H1 (cell line): ENCODE measurements around the gene DPYD. TPM values are rescaled to one million over a fixed set of nuclear protein-coding genes. Genes with fewer than 3 reads are reported as not detected.

ENCODE experiments used
- CTCF ChIA-PET: fragments of 300-600 bp; sonication (Branson Sonifier 250); formaldehyde crosslinking; loops from one replicate; lab custom pipeline; 2021; ENCODE audit not compliant: partially characterized antibody; lab: Charles Lee
- POLR2A ChIA-PET: fragments of 300-600 bp; sonication (Branson Sonifier 250); formaldehyde crosslinking; loops from one replicate; lab custom pipeline; 2021; ENCODE audit warnings: inconsistent platforms; ENCODE audit not compliant: partially characterized antibody; lab: Charles Lee
- DNase-seq, 2 experiments: peaks; one replicate each; pipeline versions ENCODE4 v3.0.0 to v3.0.0-alpha.2; 2010 to 2022; ENCODE audit warnings: low spot score in 2 of 2, low read depth in 1 of 2, mixed read lengths in 1 of 2
- FAIRE-seq: peaks from 2 replicates; lab custom pipeline; 2011; peaks lifted over from hg19 to GRCh38; lab: Jason Lieb, UNC
- H2AFZ ChIP-seq: 2 replicates; pipeline ENCODE4 v1.8.1; 2012; ENCODE audit warnings: low read length, inconsistent platforms
- H2AK5ac ChIP-seq: 2 replicates; pipeline ENCODE4 v1.6.1; 2013; ENCODE audit warnings: low read depth, low read length
- H2BK120ac ChIP-seq: replicated peaks from 2 replicates; pipeline ENCODE3; 2013; ENCODE audit warnings: low read depth, low read length, inconsistent platforms
- H2BK12ac ChIP-seq: 2 replicates; pipeline ENCODE4 v1.6.1; 2013; ENCODE audit warnings: low read depth, low read length
- H2BK15ac ChIP-seq: 2 replicates; pipeline ENCODE4 v1.6.1; 2013; ENCODE audit warnings: low read length
- H2BK20ac ChIP-seq: 2 replicates; pipeline ENCODE4 v1.6.1; 2013; ENCODE audit warnings: low read length
- H2BK5ac ChIP-seq: 2 replicates; pipeline ENCODE4 v1.6.1; 2013; ENCODE audit warnings: low read depth, low read length
- H3K14ac ChIP-seq: 2 replicates; pipeline ENCODE4 v1.6.1; 2013; ENCODE audit warnings: inconsistent platforms; ENCODE audit not compliant: insufficient read length
- H3K18ac ChIP-seq: 2 replicates; pipeline ENCODE4 v1.6.1; 2013; ENCODE audit warnings: low read length; ENCODE audit errors: extremely low read depth
- H3K23ac ChIP-seq: 2 replicates; pipeline ENCODE4 v1.6.1; 2013; ENCODE audit warnings: inconsistent platforms; ENCODE audit not compliant: insufficient read length
- H3K23me2 ChIP-seq: 2 replicates; pipeline ENCODE4 v1.6.1; 2013; ENCODE audit warnings: low read depth, low read length
- H3K27ac ChIP-seq: 2 replicates; pipeline ENCODE4 v1.6.1; 2011; ENCODE audit warnings: low read depth, low read length, inconsistent platforms
- H3K27me3 ChIP-seq, 4 experiments: replicated peaks in 1 of 4; 1 replicate in 1 of 4; 2 replicates in 3 of 4; pipeline versions ENCODE4 v1.6.1 to v1.8.1; 2011 to 2013; ENCODE audit warnings: low read length in 3 of 4, mild to moderate bottlenecking in 3 of 4, inconsistent platforms in 2 of 4, mixed read lengths in 2 of 4, moderate library complexity in 1 of 4; ENCODE audit not compliant: control insufficient read depth in 3 of 4, insufficient read depth in 3 of 4; ENCODE audit errors: extremely low read depth in 1 of 4
- H3K36me3 ChIP-seq, 4 experiments: 2 replicates each; pipeline versions ENCODE4 v1.6.1 to v1.8.1; 2011 to 2013; ENCODE audit warnings: mild to moderate bottlenecking in 4 of 4, low read length in 3 of 4, moderate library complexity in 2 of 4, control low read depth in 1 of 4, inconsistent platforms in 1 of 4; ENCODE audit not compliant: insufficient read depth in 4 of 4, control insufficient read depth in 2 of 4
- H3K4ac ChIP-seq: replicated peaks from 2 replicates; pipeline ENCODE3; 2013; ENCODE audit warnings: low read length, low read depth, mixed read lengths, inconsistent platforms; ENCODE audit not compliant: insufficient read length
- H3K4me1 ChIP-seq, 4 experiments: replicated peaks in 1 of 4; 1 replicate in 1 of 4; 2 replicates in 3 of 4; pipeline versions ENCODE4 v1.6.1 to v1.8.1; 2011 to 2013; ENCODE audit warnings: low read length in 3 of 4, inconsistent platforms in 2 of 4, mixed read lengths in 1 of 4; ENCODE audit not compliant: insufficient read depth in 4 of 4, control insufficient read depth in 3 of 4
- H3K4me2 ChIP-seq, 2 experiments: 2 replicates each; pipeline versions ENCODE4 v1.6.1 to v1.8.1; 2011 to 2013; ENCODE audit warnings: low read depth in 2 of 2, low read length in 2 of 2, control low read depth in 1 of 2, inconsistent platforms in 1 of 2, mild to moderate bottlenecking in 1 of 2; ENCODE audit not compliant: insufficient read depth in 1 of 2
- H3K4me3 ChIP-seq, 4 experiments: fragments of 200-600, 300-600 bp in 1 of 4; sonication (generic), shearing (Covaris generic), sonication (Bioruptor Twin) in 1 of 4; 2 replicates each; pipeline versions ENCODE4 v1.5.1 to v1.8.1; 2011 to 2016; ENCODE audit warnings: low read length in 4 of 4, low read depth in 3 of 4, control low read depth in 2 of 4, inconsistent platforms in 2 of 4, mild to moderate bottlenecking in 2 of 4, mixed read lengths in 1 of 4, moderate library complexity in 1 of 4; ENCODE audit not compliant: insufficient read depth in 2 of 4; ENCODE audit errors: extremely low read depth in 1 of 4
- H3K56ac ChIP-seq: replicated peaks from 2 replicates; pipeline ENCODE3; 2013; ENCODE audit warnings: low read depth, mild to moderate bottlenecking, mixed read lengths, low read length, inconsistent platforms; ENCODE audit not compliant: insufficient read length
- H3K79me1 ChIP-seq: 2 replicates; pipeline ENCODE4 v1.6.1; 2013; ENCODE audit warnings: low read depth, low read length, control low read depth
- H3K79me2 ChIP-seq, 2 experiments: 2 replicates each; pipeline versions ENCODE4 v1.6.1 to v1.8.1; 2012 to 2013; ENCODE audit warnings: low read length in 2 of 2, mild to moderate bottlenecking in 2 of 2, inconsistent platforms in 1 of 2; ENCODE audit not compliant: insufficient read depth in 2 of 2, control insufficient read depth in 1 of 2
- H3K9ac ChIP-seq, 4 experiments: replicated peaks in 1 of 4; 1 replicate in 1 of 4; 2 replicates in 3 of 4; pipeline versions ENCODE4 v1.6.1 to v1.8.1; 2011 to 2013; ENCODE audit warnings: low read depth in 3 of 4, low read length in 3 of 4, control low read depth in 2 of 4, mild to moderate bottlenecking in 2 of 4, moderate library complexity in 2 of 4, inconsistent platforms in 1 of 4; ENCODE audit errors: extremely low read depth in 1 of 4
- H3K9me3 ChIP-seq, 2 experiments: 2 replicates each; pipeline versions ENCODE4 v1.6.1 to v1.8.1; 2012 to 2013; ENCODE audit warnings: mild to moderate bottlenecking in 2 of 2, moderate library complexity in 2 of 2, control low read depth in 1 of 2, inconsistent platforms in 1 of 2, low read depth in 1 of 2, low read length in 1 of 2, mixed read lengths in 1 of 2; ENCODE audit not compliant: insufficient read depth in 2 of 2
- H4K20me1 ChIP-seq, 2 experiments: replicated peaks in 1 of 2; 2 replicates each; pipeline versions ENCODE3 to v1.8.1; 2011 to 2013; ENCODE audit warnings: inconsistent platforms in 2 of 2, low read length in 2 of 2, mild to moderate bottlenecking in 1 of 2; ENCODE audit not compliant: insufficient read depth in 2 of 2, control insufficient read depth in 1 of 2
- H4K5ac ChIP-seq: 2 replicates; pipeline ENCODE4 v1.6.1; 2013; ENCODE audit warnings: low read length, low read depth, mixed read lengths, inconsistent platforms; ENCODE audit not compliant: insufficient read length
- H4K8ac ChIP-seq: 2 replicates; pipeline ENCODE4 v1.8.0; 2013; ENCODE audit warnings: mild to moderate bottlenecking, moderate library complexity, low read length, inconsistent platforms; ENCODE audit not compliant: insufficient read depth; ENCODE audit errors: extremely low read depth
- H4K91ac ChIP-seq: replicated peaks from 2 replicates; pipeline ENCODE3; 2013; ENCODE audit warnings: low read length, mixed read lengths, inconsistent platforms; ENCODE audit not compliant: insufficient read length
- ATF3 ChIP-seq: IDR thresholded peaks from 2 replicates; pipeline ENCODE4 v1.6.1; 2011; ENCODE audit warnings: low read depth, mild to moderate bottlenecking, low read length; ENCODE audit not compliant: insufficient read depth
- BACH1 ChIP-seq: IDR thresholded peaks from 2 replicates; pipeline ENCODE4 v1.6.1; 2012; ENCODE audit warnings: low read length, improper control_type of control experiment
- CBX8 ChIP-seq: fragments of 300-800, 300-1000 bp; sonication (generic); IDR thresholded peaks from 2 replicates; pipeline ENCODE4 v1.7.1; 2016; ENCODE audit warnings: low read depth, low read length, borderline replicate concordance
- CEBPB ChIP-seq: IDR thresholded peaks from 2 replicates; pipeline ENCODE4 v1.6.1; 2012; ENCODE audit warnings: low read depth, low read length
- CTBP2 ChIP-seq: IDR thresholded peaks from 2 replicates; pipeline ENCODE4 v1.7.0; 2011; ENCODE audit warnings: borderline replicate concordance, mild to moderate bottlenecking, moderate library complexity, mixed read lengths, low read length; ENCODE audit not compliant: insufficient read depth, insufficient read length
- CTCF ChIP-seq, 3 experiments: IDR thresholded peaks; 1 replicate in 2 of 3; 2 replicates in 1 of 3; pipeline versions ENCODE4 v1.5.1 to v1.6.1; 2011; ENCODE audit warnings: low read length in 3 of 3, mild to moderate bottlenecking in 3 of 3, inconsistent platforms in 2 of 3, low read depth in 1 of 3, moderate library complexity in 1 of 3; ENCODE audit not compliant: insufficient read depth in 1 of 3; ENCODE audit errors: control extremely low read depth in 1 of 3
- NANOG ChIP-seq: IDR thresholded peaks from 2 replicates; pipeline ENCODE4 v1.6.1; 2011; ENCODE audit warnings: low read length, low read depth, mild to moderate bottlenecking, inconsistent platforms; ENCODE audit not compliant: insufficient read depth, poor library complexity, severe bottlenecking
- PHF8 ChIP-seq: fragments of 200-600 bp; sonication (generic); conservative IDR thresholded peaks from 2 replicates; pipeline ENCODE4 v1.7.1; 2012; ENCODE audit warnings: low read depth, mild to moderate bottlenecking, inconsistent platforms, low read length, moderate library complexity
- RAD21 ChIP-seq, 2 experiments: IDR thresholded peaks in 1 of 2; conservative IDR thresholded peaks in 1 of 2; 2 replicates each; pipeline ENCODE4 v1.6.1; 2011; ENCODE audit warnings: low read depth in 2 of 2, low read length in 2 of 2, improper control_type of control experiment in 1 of 2, inconsistent platforms in 1 of 2, mild to moderate bottlenecking in 1 of 2, moderate library complexity in 1 of 2
- SP2 ChIP-seq: IDR thresholded peaks from 2 replicates; pipeline ENCODE4 v1.6.1; 2012; ENCODE audit warnings: mild to moderate bottlenecking, low read length, inconsistent platforms
- SRF ChIP-seq: IDR thresholded peaks from 2 replicates; pipeline ENCODE4 v1.6.1; 2011; ENCODE audit warnings: mild to moderate bottlenecking, low read depth, low read length, moderate library complexity
- WGBS, 2 experiments: shearing (Covaris generic) in 1 of 2; methylation state at CpG; one replicate each; pipeline versions ENCODE4 v1.1.6 to v1.1.7; 2013 to 2015; ENCODE audit warnings: low lambda C conversion rate in 2 of 2, mixed read lengths in 2 of 2, inconsistent platforms in 1 of 2, low coverage in 1 of 2, missing lambda C conversion rate in 1 of 2; ENCODE audit not compliant: insufficient replicate concordance in 2 of 2, insufficient coverage in 1 of 2, insufficient read length in 1 of 2; ENCODE audit errors: extremely low coverage in 1 of 2, missing lambda C conversion rate in 1 of 2; 5-methylcytosine and 5-hydroxymethylcytosine counted together
- polyA plus RNA-seq, 7 experiments: library from polyadenylated mRNA; depleted of rRNA in 3 of 7; stranded (reverse) in 5 of 7; unstranded in 2 of 7; fragments of >200 nt in 5 of 7; fragments of 200-250 nt in 2 of 7; gene quantifications; 1 replicate in 5 of 7; 2 replicates in 1 of 7; 4 replicates in 1 of 7; pipeline versions ENCODE4 v1.2.1 to v1.2.3, GENCODE V29; 2011 to 2013; ENCODE audit warnings: missing spikeins in 2 of 7, mixed read lengths in 2 of 7
- total RNA-seq: library from RNA; stranded (reverse); fragmentation: NEBNext Ultra II Directional; extraction: Animal tissue kit (Norgen Biotek cat#: 25700); gene quantifications from 2 replicates; pipeline ENCODE4 v1.2.1, GENCODE V29; 2021

Gene DPYD
- total and polyA plus RNA-seq, 2 of the 8 experiments (the other 6 are each of a cell fraction or from before 2014, with no cell fraction given), result 0.29 to 0.73 TPM

- H3K79me1 ChIP-seq, result no peaks in the 10 kb centered on the region
- no peaks in the 10 kb centered on the region for H3K27me3 ChIP-seq
- H3K4me2 ChIP-seq, result no peak overlapping the region
- FAIRE-seq, result no peak
- H4K8ac ChIP-seq, result no peak overlapping the region
- no peak for DNase-seq
- H2AK5ac ChIP-seq, result no peak overlapping the region
- no peak overlapping the region for H3K14ac ChIP-seq
- no peak overlapping the region for H3K56ac ChIP-seq
- no peak overlapping the region for H2BK15ac ChIP-seq
- H3K4me1 ChIP-seq, result no peaks in the 10 kb centered on the region
- H3K23ac ChIP-seq, result no peak overlapping the region
- H4K91ac ChIP-seq, result no peak overlapping the region
- no peaks in the 10 kb centered on the region for H3K79me2 ChIP-seq
- H3K4me3 ChIP-seq, result no peak overlapping the region
- no peak overlapping the region for H3K18ac ChIP-seq
- H2BK120ac ChIP-seq, result no peak overlapping the region
- no peaks in the 10 kb centered on the region for H3K23me2 ChIP-seq
- no peak overlapping the region for H2BK20ac ChIP-seq
- CTCF ChIA-PET, result no interaction called here
- H3K27ac ChIP-seq, result no peak overlapping the region
- no peak overlapping the region for H2BK12ac ChIP-seq
- H2AFZ ChIP-seq, result no peak overlapping the region
- H2BK5ac ChIP-seq, result no peak overlapping the region
- H4K20me1 ChIP-seq, result no peaks in the 10 kb centered on the region
- WGBS, 2 experiments, result 96% methylated on average over 2 of the region's 2 CpGs; no CpG with 5 or more reads in 1 of the 2 experiments
- POLR2A ChIA-PET, result no interaction called here
- no peak overlapping the region for H3K9ac ChIP-seq
- H4K5ac ChIP-seq, result no peak overlapping the region
- H3K36me3 ChIP-seq, result no peaks in the 10 kb centered on the region
- no peak overlapping the region for H3K4ac ChIP-seq
- no peaks in the 10 kb centered on the region for H3K9me3 ChIP-seq
- TF ChIP-seq RAD21 (IDR thresholded peaks at IDR 0.05 in 1 of 2, conservative IDR thresholded peaks at IDR 0.05 in 1 of 2; ENCODE audit: low read depth in 2 of 2, low read length in 2 of 2) (no peak), NANOG (no peak), PHF8 (no peak), CBX8 (no peak), CTBP2 (no peak), CEBPB (no peak), ATF3 (no peak), SP2 (no peak), BACH1 (no peak), SRF (no peak), CTCF (IDR thresholded peaks at IDR 0.05; ENCODE audit: control extremely low read depth in 1 of 3, insufficient read depth in 1 of 3, low read depth in 1 of 3, low read length in 3 of 3) (no peak)
These were observed 118.8 kb downstream of the DPYD start for GRCh38 chr1:97802011-97802410.
